ENCODE measurements around the gene CHST9.

CHST9 gene

DNA sequence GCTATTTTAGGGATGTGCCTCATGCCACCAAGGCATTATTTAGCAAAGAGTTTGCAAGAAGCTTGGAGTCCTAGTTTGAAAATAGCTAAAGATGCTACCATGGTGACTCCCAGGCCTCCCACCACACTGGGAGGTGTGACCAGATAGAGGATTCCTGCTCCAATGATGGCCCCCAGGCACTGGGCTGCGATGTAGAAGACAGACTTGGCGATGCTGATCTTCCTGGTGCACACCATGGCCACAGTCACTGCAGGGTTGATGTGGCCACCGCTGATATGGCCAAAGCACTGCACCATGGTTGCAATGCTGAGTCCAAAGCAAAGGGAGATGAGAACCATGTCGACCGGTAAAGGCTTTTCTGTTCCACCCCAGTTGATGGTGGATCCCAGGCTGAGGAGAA lies 323.0 kb downstream of the CHST9 start:
- Mint-ChIP-seq H3K27me3 (peaks cover 15% of the 10 kb centered on the region), H3K27ac (ENCODE audit: low read depth) (no peak overlapping the region), H3K9me3 (no peaks in the 10 kb centered on the region), H3K4me1 (no peaks in the 10 kb centered on the region), H3K36me3 (ENCODE audit: insufficient read depth) (no peaks in the 10 kb centered on the region), H3K4me3 (no peak overlapping the region)
- ATAC-seq (replicated peaks; ENCODE audit: extremely low read depth, poor library complexity, severe bottlenecking) (no peak), DNase-seq (ENCODE audit: low spot score in 2 of 2) (no peak)

All from central memory CD8-positive, alpha-beta T cell (primary cell).